Mammary epithelial cell (primary cell): ENCODE data around the gene ADAMTS17.

Source experiments
- CTCF ChIP-seq, 2 donors: IDR thresholded peaks in 1 of 2; conservative IDR thresholded peaks in 1 of 2; 2 replicates each; pipeline ENCODE4 v1.5.1; 2011 to 2012; ENCODE audit warnings: inconsistent platforms in 2 of 2, low read length in 2 of 2, mild to moderate bottlenecking in 2 of 2, control low read depth in 1 of 2, low read depth in 1 of 2; ENCODE audit not compliant: insufficient read depth in 1 of 2; ENCODE audit errors: extremely low read depth in 1 of 2
- EZH2 ChIP-seq: IDR thresholded peaks from 2 replicates; pipeline ENCODE4 v1.6.1; 2012; ENCODE audit warnings: low read length, inconsistent platforms, borderline replicate concordance

GRCh38 chr15:100341239-100341749 lies 481 bp downstream of the ADAMTS17 start:
- TF ChIP-seq CTCF (conservative IDR thresholded peaks at IDR 0.05 in 1 of 2, IDR thresholded peaks at IDR 0.05 in 1 of 2; ENCODE audit: extremely low read depth in 1 of 2, insufficient read depth in 1 of 2, low read depth in 1 of 2, low read length in 2 of 2) (no peak), EZH2 (no peak)
